H1 (cell line): Measurements from ENCODE around the gene SLC9A3. TPM values are rescaled to one million over a fixed set of nuclear protein-coding genes. Genes with fewer than 3 reads are reported as not detected.

Experiments
- CTCF ChIA-PET: fragments of 300-600 bp; sonication (Branson Sonifier 250); formaldehyde crosslinking; loops from one replicate; lab custom pipeline; 2021; ENCODE audit not compliant: partially characterized antibody; lab: Charles Lee
- POLR2A ChIA-PET: fragments of 300-600 bp; sonication (Branson Sonifier 250); formaldehyde crosslinking; loops from one replicate; lab custom pipeline; 2021; ENCODE audit warnings: inconsistent platforms; ENCODE audit not compliant: partially characterized antibody; lab: Charles Lee
- DNase-seq, 2 experiments: peaks; one replicate each; pipeline versions ENCODE4 v3.0.0 to v3.0.0-alpha.2; 2010 to 2022; ENCODE audit warnings: low spot score in 2 of 2, low read depth in 1 of 2, mixed read lengths in 1 of 2
- FAIRE-seq: peaks from 2 replicates; lab custom pipeline; 2011; peaks lifted over from hg19 to GRCh38; lab: Jason Lieb, UNC
- H2AFZ ChIP-seq: 2 replicates; pipeline ENCODE4 v1.8.1; 2012; ENCODE audit warnings: low read length, inconsistent platforms
- H2AK5ac ChIP-seq: 2 replicates; pipeline ENCODE4 v1.6.1; 2013; ENCODE audit warnings: low read depth, low read length
- H2BK120ac ChIP-seq: replicated peaks from 2 replicates; pipeline ENCODE3; 2013; ENCODE audit warnings: low read depth, low read length, inconsistent platforms
- H2BK12ac ChIP-seq: 2 replicates; pipeline ENCODE4 v1.6.1; 2013; ENCODE audit warnings: low read depth, low read length
- H2BK15ac ChIP-seq: 2 replicates; pipeline ENCODE4 v1.6.1; 2013; ENCODE audit warnings: low read length
- H2BK20ac ChIP-seq: 2 replicates; pipeline ENCODE4 v1.6.1; 2013; ENCODE audit warnings: low read length
- H2BK5ac ChIP-seq: 2 replicates; pipeline ENCODE4 v1.6.1; 2013; ENCODE audit warnings: low read depth, low read length
- H3K14ac ChIP-seq: 2 replicates; pipeline ENCODE4 v1.6.1; 2013; ENCODE audit warnings: inconsistent platforms; ENCODE audit not compliant: insufficient read length
- H3K18ac ChIP-seq: 2 replicates; pipeline ENCODE4 v1.6.1; 2013; ENCODE audit warnings: low read length; ENCODE audit errors: extremely low read depth
- H3K23ac ChIP-seq: 2 replicates; pipeline ENCODE4 v1.6.1; 2013; ENCODE audit warnings: inconsistent platforms; ENCODE audit not compliant: insufficient read length
- H3K23me2 ChIP-seq: 2 replicates; pipeline ENCODE4 v1.6.1; 2013; ENCODE audit warnings: low read depth, low read length
- H3K27ac ChIP-seq: 2 replicates; pipeline ENCODE4 v1.6.1; 2011; ENCODE audit warnings: low read depth, low read length, inconsistent platforms
- H3K27me3 ChIP-seq, 4 experiments: replicated peaks in 1 of 4; 1 replicate in 1 of 4; 2 replicates in 3 of 4; pipeline versions ENCODE4 v1.6.1 to v1.8.1; 2011 to 2013; ENCODE audit warnings: low read length in 3 of 4, mild to moderate bottlenecking in 3 of 4, inconsistent platforms in 2 of 4, mixed read lengths in 2 of 4, moderate library complexity in 1 of 4; ENCODE audit not compliant: control insufficient read depth in 3 of 4, insufficient read depth in 3 of 4; ENCODE audit errors: extremely low read depth in 1 of 4
- H3K36me3 ChIP-seq, 4 experiments: 2 replicates each; pipeline versions ENCODE4 v1.6.1 to v1.8.1; 2011 to 2013; ENCODE audit warnings: mild to moderate bottlenecking in 4 of 4, low read length in 3 of 4, moderate library complexity in 2 of 4, control low read depth in 1 of 4, inconsistent platforms in 1 of 4; ENCODE audit not compliant: insufficient read depth in 4 of 4, control insufficient read depth in 2 of 4
- H3K4ac ChIP-seq: replicated peaks from 2 replicates; pipeline ENCODE3; 2013; ENCODE audit warnings: low read length, low read depth, mixed read lengths, inconsistent platforms; ENCODE audit not compliant: insufficient read length
- H3K4me1 ChIP-seq, 4 experiments: replicated peaks in 1 of 4; 1 replicate in 1 of 4; 2 replicates in 3 of 4; pipeline versions ENCODE4 v1.6.1 to v1.8.1; 2011 to 2013; ENCODE audit warnings: low read length in 3 of 4, inconsistent platforms in 2 of 4, mixed read lengths in 1 of 4; ENCODE audit not compliant: insufficient read depth in 4 of 4, control insufficient read depth in 3 of 4
- H3K4me2 ChIP-seq, 2 experiments: 2 replicates each; pipeline versions ENCODE4 v1.6.1 to v1.8.1; 2011 to 2013; ENCODE audit warnings: low read depth in 2 of 2, low read length in 2 of 2, control low read depth in 1 of 2, inconsistent platforms in 1 of 2, mild to moderate bottlenecking in 1 of 2; ENCODE audit not compliant: insufficient read depth in 1 of 2
- H3K4me3 ChIP-seq, 4 experiments: fragments of 200-600, 300-600 bp in 1 of 4; sonication (generic), shearing (Covaris generic), sonication (Bioruptor Twin) in 1 of 4; 2 replicates each; pipeline versions ENCODE4 v1.5.1 to v1.8.1; 2011 to 2016; ENCODE audit warnings: low read length in 4 of 4, low read depth in 3 of 4, control low read depth in 2 of 4, inconsistent platforms in 2 of 4, mild to moderate bottlenecking in 2 of 4, mixed read lengths in 1 of 4, moderate library complexity in 1 of 4; ENCODE audit not compliant: insufficient read depth in 2 of 4; ENCODE audit errors: extremely low read depth in 1 of 4
- H3K56ac ChIP-seq: replicated peaks from 2 replicates; pipeline ENCODE3; 2013; ENCODE audit warnings: low read depth, mild to moderate bottlenecking, mixed read lengths, low read length, inconsistent platforms; ENCODE audit not compliant: insufficient read length
- H3K79me1 ChIP-seq: 2 replicates; pipeline ENCODE4 v1.6.1; 2013; ENCODE audit warnings: low read depth, low read length, control low read depth
- H3K79me2 ChIP-seq, 2 experiments: 2 replicates each; pipeline versions ENCODE4 v1.6.1 to v1.8.1; 2012 to 2013; ENCODE audit warnings: low read length in 2 of 2, mild to moderate bottlenecking in 2 of 2, inconsistent platforms in 1 of 2; ENCODE audit not compliant: insufficient read depth in 2 of 2, control insufficient read depth in 1 of 2
- H3K9ac ChIP-seq, 4 experiments: replicated peaks in 1 of 4; 1 replicate in 1 of 4; 2 replicates in 3 of 4; pipeline versions ENCODE4 v1.6.1 to v1.8.1; 2011 to 2013; ENCODE audit warnings: low read depth in 3 of 4, low read length in 3 of 4, control low read depth in 2 of 4, mild to moderate bottlenecking in 2 of 4, moderate library complexity in 2 of 4, inconsistent platforms in 1 of 4; ENCODE audit errors: extremely low read depth in 1 of 4
- H3K9me3 ChIP-seq, 2 experiments: 2 replicates each; pipeline versions ENCODE4 v1.6.1 to v1.8.1; 2012 to 2013; ENCODE audit warnings: mild to moderate bottlenecking in 2 of 2, moderate library complexity in 2 of 2, control low read depth in 1 of 2, inconsistent platforms in 1 of 2, low read depth in 1 of 2, low read length in 1 of 2, mixed read lengths in 1 of 2; ENCODE audit not compliant: insufficient read depth in 2 of 2
- H4K20me1 ChIP-seq, 2 experiments: replicated peaks in 1 of 2; 2 replicates each; pipeline versions ENCODE3 to v1.8.1; 2011 to 2013; ENCODE audit warnings: inconsistent platforms in 2 of 2, low read length in 2 of 2, mild to moderate bottlenecking in 1 of 2; ENCODE audit not compliant: insufficient read depth in 2 of 2, control insufficient read depth in 1 of 2
- H4K5ac ChIP-seq: 2 replicates; pipeline ENCODE4 v1.6.1; 2013; ENCODE audit warnings: low read length, low read depth, mixed read lengths, inconsistent platforms; ENCODE audit not compliant: insufficient read length
- H4K8ac ChIP-seq: 2 replicates; pipeline ENCODE4 v1.8.0; 2013; ENCODE audit warnings: mild to moderate bottlenecking, moderate library complexity, low read length, inconsistent platforms; ENCODE audit not compliant: insufficient read depth; ENCODE audit errors: extremely low read depth
- H4K91ac ChIP-seq: replicated peaks from 2 replicates; pipeline ENCODE3; 2013; ENCODE audit warnings: low read length, mixed read lengths, inconsistent platforms; ENCODE audit not compliant: insufficient read length
- CBX5 ChIP-seq: fragments of 300-800, 300-1000 bp; sonication (generic); IDR thresholded peaks from 2 replicates; pipeline ENCODE4 v1.7.1; 2016; ENCODE audit warnings: antibody characterized with exemption, low read length, low read depth
- JUN ChIP-seq: IDR thresholded peaks from 2 replicates; pipeline ENCODE4 v1.6.1; 2011; ENCODE audit warnings: low read depth, mild to moderate bottlenecking, improper control_type of control experiment, low read length
- KDM5A ChIP-seq: fragments of 200-600 bp; IDR thresholded peaks from 2 replicates; pipeline ENCODE4 v1.7.1; 2012; ENCODE audit warnings: mild to moderate bottlenecking, low read length, inconsistent platforms, mixed read lengths
- POLR2A ChIP-seq, 2 experiments: IDR thresholded peaks; 1 replicate in 1 of 2; 2 replicates in 1 of 2; pipeline ENCODE4 v1.6.1; 2011; ENCODE audit warnings: low read depth in 2 of 2, low read length in 2 of 2, mild to moderate bottlenecking in 2 of 2; ENCODE audit errors: control extremely low read depth in 1 of 2
- POU5F1 ChIP-seq: IDR thresholded peaks from 2 replicates; pipeline ENCODE4 v1.6.1; 2011; ENCODE audit warnings: low read depth, mild to moderate bottlenecking, low read length, moderate library complexity
- RBBP5 ChIP-seq: IDR thresholded peaks from 2 replicates; pipeline ENCODE4 v1.7.1; 2012; ENCODE audit warnings: low read depth, mild to moderate bottlenecking, inconsistent platforms, low read length, moderate library complexity, borderline replicate concordance
- TAF7 ChIP-seq: optimal IDR thresholded peaks from 2 replicates; pipeline ENCODE3; 2011; ENCODE audit warnings: low read depth, mild to moderate bottlenecking, inconsistent platforms, low read length, moderate library complexity, borderline replicate concordance
- WGBS, 2 experiments: shearing (Covaris generic) in 1 of 2; methylation state at CpG; one replicate each; pipeline versions ENCODE4 v1.1.6 to v1.1.7; 2013 to 2015; ENCODE audit warnings: low lambda C conversion rate in 2 of 2, mixed read lengths in 2 of 2, inconsistent platforms in 1 of 2, low coverage in 1 of 2, missing lambda C conversion rate in 1 of 2; ENCODE audit not compliant: insufficient replicate concordance in 2 of 2, insufficient coverage in 1 of 2, insufficient read length in 1 of 2; ENCODE audit errors: extremely low coverage in 1 of 2, missing lambda C conversion rate in 1 of 2; 5-methylcytosine and 5-hydroxymethylcytosine counted together
- polyA plus RNA-seq, 7 experiments: library from polyadenylated mRNA; depleted of rRNA in 3 of 7; stranded (reverse) in 5 of 7; unstranded in 2 of 7; fragments of >200 nt in 5 of 7; fragments of 200-250 nt in 2 of 7; gene quantifications; 1 replicate in 5 of 7; 2 replicates in 1 of 7; 4 replicates in 1 of 7; pipeline versions ENCODE4 v1.2.1 to v1.2.3, GENCODE V29; 2011 to 2013; ENCODE audit warnings: missing spikeins in 2 of 7, mixed read lengths in 2 of 7
- total RNA-seq: library from RNA; stranded (reverse); fragmentation: NEBNext Ultra II Directional; extraction: Animal tissue kit (Norgen Biotek cat#: 25700); gene quantifications from 2 replicates; pipeline ENCODE4 v1.2.1, GENCODE V29; 2021
- TF ChIP-seq, protein P1 (sequence below): IDR thresholded peaks from 2 replicates; pipeline ENCODE4 v1.6.1; 2012; ENCODE audit warnings: low read length, inconsistent platforms

SLC9A3 gene
- total and polyA plus RNA-seq, 2 of the 8 experiments (the other 6 are each of a cell fraction or from before 2014, with no cell fraction given), result 0.95 to 1.0 TPM

DNA sequence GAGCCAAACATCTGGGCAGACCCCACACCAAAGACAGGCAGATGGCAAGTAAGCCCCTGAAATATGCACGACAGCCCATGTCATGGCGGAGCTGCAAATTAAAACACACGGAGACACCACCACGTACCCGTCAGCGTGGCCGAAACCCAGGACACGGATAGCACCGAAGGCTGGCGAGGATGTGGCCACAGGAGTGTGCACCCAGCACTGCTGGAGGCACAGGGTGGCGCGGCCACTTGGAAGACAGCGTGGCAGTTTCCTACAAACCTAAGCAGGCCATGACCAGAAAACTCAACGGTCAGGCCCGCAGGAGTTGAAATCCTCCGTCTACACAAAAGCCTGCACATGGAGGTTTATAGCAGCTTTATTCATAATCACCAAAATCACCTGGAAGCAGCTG lies 12.8 kb downstream of the SLC9A3 start:
- no peak overlapping the region for H2AFZ ChIP-seq
- no peak overlapping the region for H2BK15ac ChIP-seq
- H3K79me1 ChIP-seq, result no peaks in the 10 kb centered on the region
- no peak for TF ChIP-seq RBBP5
- TF ChIP-seq, protein P1, sequence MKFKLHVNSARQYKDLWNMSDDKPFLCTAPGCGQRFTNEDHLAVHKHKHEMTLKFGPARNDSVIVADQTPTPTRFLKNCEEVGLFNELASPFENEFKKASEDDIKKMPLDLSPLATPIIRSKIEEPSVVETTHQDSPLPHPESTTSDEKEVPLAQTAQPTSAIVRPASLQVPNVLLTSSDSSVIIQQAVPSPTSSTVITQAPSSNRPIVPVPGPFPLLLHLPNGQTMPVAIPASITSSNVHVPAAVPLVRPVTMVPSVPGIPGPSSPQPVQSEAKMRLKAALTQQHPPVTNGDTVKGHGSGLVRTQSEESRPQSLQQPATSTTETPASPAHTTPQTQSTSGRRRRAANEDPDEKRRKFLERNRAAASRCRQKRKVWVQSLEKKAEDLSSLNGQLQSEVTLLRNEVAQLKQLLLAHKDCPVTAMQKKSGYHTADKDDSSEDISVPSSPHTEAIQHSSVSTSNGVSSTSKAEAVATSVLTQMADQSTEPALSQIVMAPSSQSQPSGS, result no peak
- no peak for TF ChIP-seq POU5F1
- TF ChIP-seq TAF7, result no peak
- no peak for TF ChIP-seq CBX5
- no peak for TF ChIP-seq JUN
- no peak for TF ChIP-seq POLR2A (IDR thresholded peaks at IDR 0.05; ENCODE audit: control extremely low read depth in 1 of 2, low read depth in 2 of 2, low read length in 2 of 2)
- TF ChIP-seq KDM5A, result no peak
- WGBS, 2 experiments, result 88% methylated on average over 16 of the region's 16 CpGs; no CpG with 5 or more reads in 1 of the 2 experiments
- H3K18ac ChIP-seq, result no peak overlapping the region
- H2AK5ac ChIP-seq, result no peak overlapping the region
- H4K8ac ChIP-seq, result no peak overlapping the region
- peaks cover 0 to 3% (median 0%) of the 10 kb centered on the region in 4 experiments; a peak in 1 of 7 replicates for H3K27me3 ChIP-seq
- H4K20me1 ChIP-seq, result peaks cover 0 to 2% of the 10 kb centered on the region in 2 experiments
- H2BK5ac ChIP-seq, result no peak overlapping the region
- no peak overlapping the region for H3K14ac ChIP-seq
- no peak overlapping the region for H3K4ac ChIP-seq
- no peak overlapping the region for H3K56ac ChIP-seq
- no peak overlapping the region for H2BK20ac ChIP-seq
- peaks cover 0 to 4% (median 0%) of the 10 kb centered on the region in 4 experiments; a peak in 3 of 7 replicates for H3K4me1 ChIP-seq
- H2BK12ac ChIP-seq, result no peak overlapping the region
- no peaks in the 10 kb centered on the region for H3K79me2 ChIP-seq
- POLR2A ChIA-PET, result no interaction called here
- CTCF ChIA-PET, result interaction anchor here (0.7 to 3.3 kb wide), 4 partner anchors 9 to 71 kb away, joined by 3 to 11 read pairs (median 6); no protein-coding TSS in a partner anchor
- no peak overlapping the region for H4K91ac ChIP-seq
- H3K23ac ChIP-seq, result no peak overlapping the region
- H3K9ac ChIP-seq, result no peak overlapping the region
- H3K4me2 ChIP-seq, result no peak overlapping the region
- no peak for FAIRE-seq
- H3K4me3 ChIP-seq, result no peak overlapping the region
- H3K9me3 ChIP-seq, result no peaks in the 10 kb centered on the region
- no peaks in the 10 kb centered on the region for H3K23me2 ChIP-seq
- no peak for DNase-seq
- H4K5ac ChIP-seq, result no peak overlapping the region
- no peak overlapping the region for H3K27ac ChIP-seq
- H2BK120ac ChIP-seq, result no peak overlapping the region
- H3K36me3 ChIP-seq, result no peaks in the 10 kb centered on the region
